ENCODE results near the gene VPS52. TPM values are rescaled to one million over a fixed set of nuclear protein-coding genes. Genes with fewer than 3 reads are reported as not detected.
A peak's percentile ranks its signal among the peaks of the same experiment; 100 is the strongest.

The VPS52 gene
- total and polyA plus RNA-seq, 9 of the 15 experiments (the other 6 are each of a cell fraction or from before 2014, with no cell fraction given): 24.4 to 103 (median 40.2) TPM

DNA sequence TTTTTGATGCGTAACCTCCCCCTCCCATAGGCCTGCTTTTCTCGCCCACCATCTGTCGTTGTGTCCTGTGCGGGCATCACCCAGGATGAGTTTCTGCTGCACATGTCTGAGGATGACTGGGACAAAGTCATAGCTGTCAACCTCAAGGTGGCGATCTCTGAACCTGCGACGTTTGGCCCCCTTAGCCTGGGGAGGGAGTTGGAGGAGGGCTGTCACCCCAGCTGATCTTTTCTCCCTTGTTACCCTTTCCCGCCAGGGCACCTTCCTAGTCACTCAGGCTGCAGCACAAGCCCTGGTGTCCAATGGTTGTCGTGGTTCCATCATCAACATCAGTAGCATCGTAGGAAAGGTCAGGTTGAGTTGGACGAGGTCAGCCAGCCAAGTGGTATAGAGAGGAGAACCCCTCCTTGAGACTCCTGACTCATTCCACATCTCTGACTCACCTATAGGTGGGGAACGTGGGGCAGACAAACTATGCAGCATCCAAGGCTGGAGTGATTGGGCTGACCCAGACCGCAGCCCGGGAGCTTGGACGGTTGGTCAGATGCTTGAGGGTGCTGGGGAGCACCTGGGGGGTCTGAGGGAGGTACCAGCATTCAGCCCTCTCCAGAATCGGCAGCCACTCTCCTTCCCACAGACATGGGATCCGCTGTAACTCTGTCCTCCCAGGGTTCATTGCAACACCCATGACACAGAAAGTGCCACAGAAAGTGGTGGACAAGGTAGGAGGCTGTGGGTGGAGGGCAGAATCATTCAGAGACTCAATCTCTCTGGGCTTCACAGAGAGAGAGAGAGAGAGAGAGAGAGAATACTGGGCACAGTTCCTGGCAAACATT lies 66.3 kb downstream of the VPS52 start:
- H3K9ac ChIP-seq (ENCODE audit: insufficient read depth in 1 of 2, low read depth in 2 of 2, low read length in 2 of 2): peak overlapping the region; percentile 67 to 93
- peaks cover 42 to 63% of the 10 kb centered on the region in 2 experiments for H3K4me1 ChIP-seq (replicated peaks in 1 of 2; ENCODE audit: control insufficient read depth in 2 of 2, insufficient read depth in 2 of 2, low read length in 2 of 2)
- ChIA-PET CTCF (ENCODE audit: low intra/inter-chr PET ratio) (no interaction called here), POLR2A (interaction anchor here (0.7 to 1.6 kb wide), 5 partner anchors 14 to 234 kb away, joined by 3 to 9 read pairs (median 4); no protein-coding TSS in a partner anchor)
- peak overlapping the region; percentile 79; the same call in 1 of the 2 replicates for H2AFZ ChIP-seq (ENCODE audit: low read depth, low read length)
- ATAC-seq: peak; percentile 13
- H3K79me2 ChIP-seq (ENCODE audit: control insufficient read depth, insufficient read depth, low read length): peaks cover 66% of the 10 kb centered on the region
- H3K27ac ChIP-seq (ENCODE audit: extremely low read depth, low read depth, low read length): peak overlapping the region; percentile 75
- peak overlapping the region; percentile 85 for H3K4me2 ChIP-seq (ENCODE audit: insufficient read depth, low read length)
- H3K9me3 ChIP-seq (replicated peaks; ENCODE audit: control insufficient read depth, insufficient read depth, low read depth, low read length): no peaks in the 10 kb centered on the region
- H3K9me1 ChIP-seq (ENCODE audit: control insufficient read depth, insufficient read depth, low read length): peaks cover 3% of the 10 kb centered on the region
- peak in 3 of 4 experiments; percentile 49 to 73 (median 68) for DNase-seq (ENCODE audit: extremely low read depth in 1 of 4, low spot score in 3 of 4)
- in situ Hi-C loops (cut with MboI): no loop called here
- H4K20me1 ChIP-seq (replicated peaks; ENCODE audit: control insufficient read depth, insufficient read depth, low read length): peaks cover 16% of the 10 kb centered on the region; the same call in 1 of the 2 replicates
- H3K36me3 ChIP-seq (ENCODE audit: control insufficient read depth, insufficient read depth, low read length): peaks cover 48% of the 10 kb centered on the region
- peak overlapping the region; percentile 62 for H3K4me3 ChIP-seq
- BruUV-seq (replicated peaks): no TSS peak
- intact Hi-C loops (cut with micrococcal nuclease): loop anchor here (2.0 kb wide), 1 partner anchor 213 kb away; the partner anchor contains the start of gene CUTA
- no peaks in the 10 kb centered on the region for H3K27me3 ChIP-seq (ENCODE audit: control insufficient read depth in 2 of 2, insufficient read depth in 2 of 2, low read length in 2 of 2)
- peak; percentile 63 for FAIRE-seq
- WGBS (ENCODE audit: insufficient coverage, low coverage, missing lambda C conversion rate): 32% methylated on average over 17 of the region's 17 CpGs
- no peak for TF ChIP-seq ELF1 (tag; IDR thresholded peaks at IDR 0.05)
- TF ChIP-seq TAF9B (IDR thresholded peaks at IDR 0.05; ENCODE audit: partially characterized antibody): no peak
- TF ChIP-seq FOSL1 (tag; conservative IDR thresholded peaks at IDR 0.05): peak; percentile 88
- TF ChIP-seq HNRNPL (IDR thresholded peaks at IDR 0.05; ENCODE audit: low read depth, low read length): no peak
- TF ChIP-seq ATF1 (CRISPR knock-in tag; IDR thresholded peaks at IDR 0.05): no peak
- TF ChIP-seq ATF1 (tag; IDR thresholded peaks at IDR 0.05): 0 out of 2 replicates have a peak, but pooled peaks have one; percentile 28
- no peak for TF ChIP-seq MTA1 (IDR thresholded peaks at IDR 0.05; ENCODE audit: borderline replicate concordance)
- peak in 1 of 2 experiments; percentile 49; a peak in 1 of 4 replicates for TF ChIP-seq SIN3A (IDR thresholded peaks at IDR 0.05; ENCODE audit: borderline replicate concordance in 2 of 2, control insufficient read depth in 1 of 2, low read depth in 2 of 2, low read length in 2 of 2)
- peak; percentile 14; the same call in 1 of the 2 replicates for TF ChIP-seq EP400 (IDR thresholded peaks at IDR 0.05)
- TF ChIP-seq GABPB1 (CRISPR knock-in tag; IDR thresholded peaks at IDR 0.05): no peak
- no peak for TF ChIP-seq CC2D1A (IDR thresholded peaks at IDR 0.05)
- TF ChIP-seq, protein P1, sequence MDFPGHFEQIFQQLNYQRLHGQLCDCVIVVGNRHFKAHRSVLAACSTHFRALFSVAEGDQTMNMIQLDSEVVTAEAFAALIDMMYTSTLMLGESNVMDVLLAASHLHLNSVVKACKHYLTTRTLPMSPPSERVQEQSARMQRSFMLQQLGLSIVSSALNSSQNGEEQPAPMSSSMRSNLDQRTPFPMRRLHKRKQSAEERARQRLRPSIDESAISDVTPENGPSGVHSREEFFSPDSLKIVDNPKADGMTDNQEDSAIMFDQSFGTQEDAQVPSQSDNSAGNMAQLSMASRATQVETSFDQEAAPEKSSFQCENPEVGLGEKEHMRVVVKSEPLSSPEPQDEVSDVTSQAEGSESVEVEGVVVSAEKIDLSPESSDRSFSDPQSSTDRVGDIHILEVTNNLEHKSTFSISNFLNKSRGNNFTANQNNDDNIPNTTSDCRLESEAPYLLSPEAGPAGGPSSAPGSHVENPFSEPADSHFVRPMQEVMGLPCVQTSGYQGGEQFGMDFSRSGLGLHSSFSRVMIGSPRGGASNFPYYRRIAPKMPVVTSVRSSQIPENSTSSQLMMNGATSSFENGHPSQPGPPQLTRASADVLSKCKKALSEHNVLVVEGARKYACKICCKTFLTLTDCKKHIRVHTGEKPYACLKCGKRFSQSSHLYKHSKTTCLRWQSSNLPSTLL (IDR thresholded peaks at IDR 0.05): no peak
- no peak for TF ChIP-seq ZNF263 (CRISPR knock-in tag; IDR thresholded peaks at IDR 0.05; ENCODE audit: borderline replicate concordance)
- TF ChIP-seq TEAD1 (CRISPR knock-in tag; IDR thresholded peaks at IDR 0.05): peak in 1 of 2 experiments; percentile 37; a peak in 1 of 4 replicates
- TF ChIP-seq EHMT2 (IDR thresholded peaks at IDR 0.05): 0 out of 2 replicates have a peak, but pooled peaks have one; percentile 9
- peak; percentile 82; the same call in 1 of the 2 replicates for TF ChIP-seq HDGF (IDR thresholded peaks at IDR 0.05)
- no peak for TF ChIP-seq KLF16 (IDR thresholded peaks at IDR 0.05)
- no peak for TF ChIP-seq SLC30A9 (CRISPR knock-in tag; IDR thresholded peaks at IDR 0.05)
- TF ChIP-seq BDP1 (IDR thresholded peaks at IDR 0.05; ENCODE audit: insufficient read depth, insufficient read length): no peak
- TF ChIP-seq, protein P2, sequence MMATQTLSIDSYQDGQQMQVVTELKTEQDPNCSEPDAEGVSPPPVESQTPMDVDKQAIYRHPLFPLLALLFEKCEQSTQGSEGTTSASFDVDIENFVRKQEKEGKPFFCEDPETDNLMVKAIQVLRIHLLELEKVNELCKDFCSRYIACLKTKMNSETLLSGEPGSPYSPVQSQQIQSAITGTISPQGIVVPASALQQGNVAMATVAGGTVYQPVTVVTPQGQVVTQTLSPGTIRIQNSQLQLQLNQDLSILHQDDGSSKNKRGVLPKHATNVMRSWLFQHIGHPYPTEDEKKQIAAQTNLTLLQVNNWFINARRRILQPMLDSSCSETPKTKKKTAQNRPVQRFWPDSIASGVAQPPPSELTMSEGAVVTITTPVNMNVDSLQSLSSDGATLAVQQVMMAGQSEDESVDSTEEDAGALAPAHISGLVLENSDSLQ (IDR thresholded peaks at IDR 0.05): peak; percentile 58
